HG02981 (cell line): ENCODE data around the gene IGF1R.

ENCODE experiments used
- ATAC-seq: cut with Tn5 transposase; IDR thresholded peaks from one replicate; pipeline ENCODE4 v1.9.1; 2021; ENCODE audit warnings: mild to moderate bottlenecking, moderate library complexity; ENCODE audit not compliant: unreplicated experiment

The IGF1R gene

GRCh38 chr15:98815207-98815606, 166.9 kb downstream of the IGF1R start:
- ATAC-seq, result no peak

- ATAC-seq, result no peak
These were observed 169.4 kb downstream of the IGF1R start for GRCh38 chr15:98817745-98818144.

- no peak for ATAC-seq
These were observed 174.7 kb downstream of the IGF1R start for GRCh38 chr15:98823012-98823458.

GRCh38 chr15:98823616-98824015, 175.3 kb downstream of the IGF1R start:
- no peak for ATAC-seq

- ATAC-seq, result no peak
These were observed 176.3 kb downstream of the IGF1R start for GRCh38 chr15:98824595-98824994.

- no peak for ATAC-seq
These were observed 178.3 kb downstream of the IGF1R start for GRCh38 chr15:98826658-98827057.

- ATAC-seq, result no peak
These were observed 178.9 kb downstream of the IGF1R start for GRCh38 chr15:98827217-98827616.

- no peak for ATAC-seq
These were observed 181.8 kb downstream of the IGF1R start for GRCh38 chr15:98830034-98830634.

GRCh38 chr15:98834976-98835375, 186.6 kb downstream of the IGF1R start:
- no peak for ATAC-seq

- no peak for ATAC-seq
These were observed 187.5 kb downstream of the IGF1R start for GRCh38 chr15:98835876-98836275.

GRCh38 chr15:98838387-98839259, 190.3 kb downstream of the IGF1R start:
- no peak for ATAC-seq

GRCh38 chr15:98840053-98840452, 191.7 kb downstream of the IGF1R start:
- no peak for ATAC-seq

GRCh38 chr15:98841419-98841970, 193.2 kb downstream of the IGF1R start:
- ATAC-seq, result no peak

GRCh38 chr15:98842192-98842972, 194.0 kb downstream of the IGF1R start:
- ATAC-seq, result no peak

GRCh38 chr15:98842973-98843285, 194.6 kb downstream of the IGF1R start:
- ATAC-seq, result no peak

- ATAC-seq, result no peak
These were observed 195.5 kb downstream of the IGF1R start for GRCh38 chr15:98843844-98844243.

- ATAC-seq, result no peak
These were observed 195.9 kb downstream of the IGF1R start for GRCh38 chr15:98844261-98844660.

- no peak for ATAC-seq
These were observed 197.0 kb downstream of the IGF1R start for GRCh38 chr15:98845138-98845884.

GRCh38 chr15:98850961-98851572, 202.7 kb downstream of the IGF1R start:
- peak; percentile 46 for ATAC-seq

GRCh38 chr15:98853161-98853560, 204.8 kb downstream of the IGF1R start:
- peak; percentile 37 for ATAC-seq
